Glutamatergic neuron (in vitro differentiated cells): ENCODE results near the gene CYP26B1. TPM values are rescaled to one million over a fixed set of nuclear protein-coding genes. Genes with fewer than 3 reads are reported as not detected.

ENCODE experiments used
- DNase-seq: peaks from one replicate; pipeline ENCODE4 v3.0.0; 2022
- H3K27ac Mint-ChIP-seq: one replicate; pipeline ENCODE4 v1.8.0; 2020; ENCODE audit warnings: mild to moderate bottlenecking, mixed read lengths, inconsistent platforms; ENCODE audit not compliant: unreplicated experiment
- H3K27me3 Mint-ChIP-seq: one replicate; pipeline ENCODE4 v1.8.0; 2020; ENCODE audit warnings: mild to moderate bottlenecking, moderate library complexity, mixed read lengths, inconsistent platforms; ENCODE audit not compliant: unreplicated experiment
- H3K36me3 Mint-ChIP-seq: one replicate; pipeline ENCODE4 v1.8.0; 2020; ENCODE audit warnings: mild to moderate bottlenecking, mixed read lengths, inconsistent platforms; ENCODE audit not compliant: unreplicated experiment
- H3K4me1 Mint-ChIP-seq: one replicate; pipeline ENCODE4 v1.8.0; 2020; ENCODE audit warnings: mild to moderate bottlenecking, low read depth, mixed read lengths, inconsistent platforms; ENCODE audit not compliant: unreplicated experiment
- H3K4me3 Mint-ChIP-seq: one replicate; pipeline ENCODE4 v1.8.0; 2020; ENCODE audit warnings: mild to moderate bottlenecking, mixed read lengths, inconsistent platforms; ENCODE audit not compliant: unreplicated experiment
- H3K9me3 Mint-ChIP-seq: one replicate; pipeline ENCODE4 v1.8.0; 2020; ENCODE audit warnings: mild to moderate bottlenecking, moderate library complexity, mixed read lengths, inconsistent platforms; ENCODE audit not compliant: unreplicated experiment
- CTCF ChIP-seq: fragments of 200-600 bp; sonication (generic); IDR thresholded peaks from one replicate; pipeline ENCODE4 v1.5.0; 2021; ENCODE audit not compliant: partially characterized antibody, unreplicated experiment
- total RNA-seq: library from RNA; stranded (reverse); fragmentation: NEBNext Ultra II Directional; extraction: Animal tissue kit (Norgen Biotek cat#: 25700); gene quantifications from one replicate; pipeline ENCODE4 v1.2.1, GENCODE V29; 2021; ENCODE audit not compliant: unreplicated experiment

The CYP26B1 gene
- total RNA-seq, 1 donor from 2014 or later, result 9.7 TPM

- no peak for DNase-seq
- no peak overlapping the region for H3K27ac Mint-ChIP-seq
- TF ChIP-seq CTCF, result no peak
- no peaks in the 10 kb centered on the region for H3K4me1 Mint-ChIP-seq
- H3K4me3 Mint-ChIP-seq, result no peak overlapping the region
- no peaks in the 10 kb centered on the region for H3K27me3 Mint-ChIP-seq
- H3K36me3 Mint-ChIP-seq, result peaks cover 7% of the 10 kb centered on the region
- peaks cover 5% of the 10 kb centered on the region for H3K9me3 Mint-ChIP-seq
These were observed 34.4 kb downstream of the CYP26B1 start for GRCh38 chr2:72112981-72113846.

- no peak overlapping the region for H3K4me3 Mint-ChIP-seq
- DNase-seq, result no peak
- H3K36me3 Mint-ChIP-seq, result peaks cover 6% of the 10 kb centered on the region
- peaks cover 5% of the 10 kb centered on the region for H3K9me3 Mint-ChIP-seq
- TF ChIP-seq CTCF, result no peak
- H3K27me3 Mint-ChIP-seq, result no peaks in the 10 kb centered on the region
- H3K4me1 Mint-ChIP-seq, result no peaks in the 10 kb centered on the region
- H3K27ac Mint-ChIP-seq, result no peak overlapping the region
These were observed 35.3 kb downstream of the CYP26B1 start for GRCh38 chr2:72112401-72112800.

- H3K36me3 Mint-ChIP-seq, result no peaks in the 10 kb centered on the region
- peaks cover 5% of the 10 kb centered on the region for H3K9me3 Mint-ChIP-seq
These were observed 36.6 kb downstream of the CYP26B1 start for GRCh38 chr2:72111061-72111460.

GRCh38 chr2:72109904-72110303 lies 37.8 kb downstream of the CYP26B1 start:
- TF ChIP-seq CTCF, result no peak
- no peaks in the 10 kb centered on the region for H3K4me1 Mint-ChIP-seq
- no peaks in the 10 kb centered on the region for H3K36me3 Mint-ChIP-seq
- no peaks in the 10 kb centered on the region for H3K27me3 Mint-ChIP-seq
- DNase-seq, result no peak
- H3K9me3 Mint-ChIP-seq, result peaks cover 5% of the 10 kb centered on the region
- H3K27ac Mint-ChIP-seq, result no peak overlapping the region
- H3K4me3 Mint-ChIP-seq, result no peak overlapping the region

More at GRCh38 chr2:72111061-72111460, 36.6 kb downstream of the CYP26B1 start:
- H3K4me3 Mint-ChIP-seq, result no peak overlapping the region
- no peaks in the 10 kb centered on the region for H3K27me3 Mint-ChIP-seq
- DNase-seq, result no peak
- no peak overlapping the region for H3K27ac Mint-ChIP-seq
- no peak for TF ChIP-seq CTCF
- no peaks in the 10 kb centered on the region for H3K4me1 Mint-ChIP-seq

- no peak for DNase-seq
- Mint-ChIP-seq H3K4me1 (no peaks in the 10 kb centered on the region), H3K27ac (no peak overlapping the region), H3K4me3 (no peak overlapping the region), H3K9me3 (peaks cover 5% of the 10 kb centered on the region), H3K36me3 (no peaks in the 10 kb centered on the region), H3K27me3 (no peaks in the 10 kb centered on the region)
- no peak for TF ChIP-seq CTCF
These were observed 38.4 kb downstream of the CYP26B1 start for GRCh38 chr2:72109291-72109690.
